Omental fat pad (tissue), 4 donors: ENCODE results near the gene GNPAT. TPM values are rescaled to one million over a fixed set of nuclear protein-coding genes. Genes with fewer than 3 reads are reported as not detected.

Experiments
- ATAC-seq: fragments of 150-250 bp; one replicate; pipeline ENCODE4 v1.9.1; 2016; ENCODE audit warnings: mild to moderate bottlenecking, moderate library complexity; ENCODE audit not compliant: low FRiP score
- DNase-seq: peaks from one replicate; pipeline ENCODE4 v3.0.0-alpha.2; 2019; ENCODE audit warnings: low spot score
- CTCF ChIP-seq, 3 donors: fragments of 450-650 bp; IDR thresholded peaks; one replicate each; pipeline ENCODE4 v1.5.1; 2016 to 2017; ENCODE audit warnings: antibody characterized with exemption in 3 of 3, mild to moderate bottlenecking in 3 of 3, moderate library complexity in 2 of 3
- total RNA-seq, 4 donors: library from RNA; depleted of rRNA; stranded (reverse); fragments of >200 nt; gene quantifications; one replicate each; pipeline ENCODE4 v1.1.0, GENCODE V29; 2016

The GNPAT gene
- total RNA-seq, 4 donors from 2014 or later: 25.9 to 40.8 (median 34.2) TPM

DNA sequence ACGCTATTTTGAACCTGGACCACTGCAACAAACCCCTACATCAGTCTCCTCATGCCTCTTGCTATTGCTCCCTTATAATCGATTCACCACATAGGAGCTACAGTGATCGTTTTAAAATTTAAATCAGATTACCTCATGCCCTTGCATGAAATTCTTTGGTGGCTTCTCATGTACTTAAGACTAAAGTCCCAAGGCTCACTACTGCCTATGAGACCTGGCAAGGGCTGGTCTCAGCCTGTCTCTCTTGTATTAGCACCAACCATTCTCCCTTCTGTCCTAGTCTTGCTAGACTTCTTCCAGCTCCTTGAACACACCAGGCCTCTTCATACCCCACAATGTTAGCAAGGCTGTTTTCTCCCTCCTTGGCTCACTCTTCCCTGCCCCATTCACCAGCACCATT is 6.5 kb upstream of the GNPAT start:
- TF ChIP-seq CTCF (IDR thresholded peaks at IDR 0.05): no peak
- no peak for DNase-seq
- no peak for ATAC-seq

DNA sequence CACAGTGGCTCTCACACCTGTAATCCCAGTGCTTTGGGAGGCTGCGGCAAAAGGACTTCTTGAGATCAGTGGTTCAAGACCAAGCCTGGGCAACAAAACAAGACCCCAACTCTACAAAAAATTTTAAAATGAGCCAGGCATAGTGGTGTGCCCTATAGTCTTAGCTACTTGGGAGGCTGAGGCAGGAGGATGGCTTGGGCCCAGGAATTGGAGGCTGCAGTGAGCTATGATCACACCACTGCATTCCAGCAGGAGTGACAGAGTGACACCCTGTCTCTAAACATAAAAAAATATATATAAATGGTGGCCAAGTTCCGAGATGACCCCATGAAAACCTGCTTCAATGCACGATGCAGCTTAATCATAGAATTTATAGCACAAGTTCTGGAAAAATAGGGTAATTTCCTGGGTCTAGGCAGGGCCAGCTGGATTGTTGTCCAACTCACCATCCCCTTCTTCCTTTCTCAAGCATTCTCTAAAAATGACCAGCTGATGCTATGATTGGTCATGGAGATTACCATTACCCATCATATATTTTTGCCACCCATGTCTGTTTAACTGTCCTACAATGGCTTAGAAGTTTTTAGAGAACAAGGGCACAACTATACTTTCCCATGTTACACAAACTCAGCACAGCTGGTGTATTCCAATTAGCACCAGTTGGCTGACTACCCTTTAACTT is 5.3 kb upstream of the GNPAT start:
- DNase-seq (no peak), ATAC-seq (no peak)
- TF ChIP-seq CTCF (IDR thresholded peaks at IDR 0.05): no peak

DNA sequence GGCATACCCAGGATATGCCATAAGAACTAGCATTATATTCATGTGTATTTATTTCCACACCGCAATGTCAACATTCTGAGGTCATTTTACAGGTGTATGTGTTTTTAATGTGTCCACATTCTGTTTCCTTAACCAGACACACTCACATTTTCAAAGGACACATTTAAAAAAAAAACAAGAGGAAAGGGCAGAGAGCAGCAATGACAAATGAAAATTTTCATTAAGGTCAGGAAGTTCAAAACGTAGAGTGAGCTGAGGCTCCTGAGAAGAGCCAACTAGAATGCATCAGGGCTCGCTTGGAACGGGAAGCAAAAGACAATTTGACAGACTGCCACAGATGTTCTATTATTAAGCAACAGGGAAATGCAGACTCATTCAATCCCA is 4.8 kb upstream of the GNPAT start:
- DNase-seq (no peak), ATAC-seq (no peak)
- TF ChIP-seq CTCF (IDR thresholded peaks at IDR 0.05): no peak

DNA sequence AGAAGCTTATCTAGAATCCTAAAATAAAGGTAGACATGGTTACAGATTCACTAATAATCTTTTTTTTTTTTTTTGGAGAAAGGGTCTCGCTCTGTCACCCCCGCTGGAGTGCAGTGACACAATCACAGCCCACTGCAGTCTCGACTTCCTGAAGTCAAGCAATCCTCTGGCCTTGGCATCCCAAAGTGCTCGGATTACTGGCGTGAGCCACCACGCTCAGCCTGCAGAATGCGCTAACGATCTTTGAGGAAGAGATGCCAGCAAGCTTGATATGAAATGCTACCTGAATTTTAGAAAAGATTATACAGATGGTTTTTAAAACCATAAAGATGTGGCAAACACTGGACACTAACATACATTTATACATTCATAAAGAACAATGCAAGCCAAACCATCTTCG is 4.1 kb upstream of the GNPAT start:
- no peak for ATAC-seq
- TF ChIP-seq CTCF (IDR thresholded peaks at IDR 0.05): no peak

DNA sequence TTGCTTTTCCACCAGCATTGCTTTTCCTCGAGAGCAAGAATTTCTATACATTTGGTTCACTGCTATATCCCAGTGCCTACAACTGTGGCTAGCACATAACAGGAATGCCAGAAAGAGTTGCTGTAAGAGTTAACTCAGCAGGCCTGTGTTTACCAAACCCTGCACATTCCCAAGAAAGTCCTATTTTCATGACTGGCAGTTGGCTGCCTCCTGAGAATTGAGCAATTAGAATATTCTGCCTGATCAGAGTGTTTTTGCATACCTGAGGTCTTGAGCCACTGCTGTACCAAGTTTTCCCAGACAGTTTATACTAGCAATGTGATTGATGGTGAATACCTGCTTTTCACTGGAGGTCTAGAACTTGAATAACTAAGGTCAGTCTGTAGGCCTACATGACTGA is 2.7 kb upstream of the GNPAT start:
- ATAC-seq: no peak

More for the DNA sequence above, 4.1 kb upstream of the GNPAT start:
- no peak for DNase-seq

GRCh38 chr1:231240531-231240882 is 505 bp upstream of the GNPAT start:
- peak; percentile 17 for ATAC-seq
- TF ChIP-seq CTCF (IDR thresholded peaks at IDR 0.05): no peak

More for the DNA sequence above, 2.7 kb upstream of the GNPAT start:
- TF ChIP-seq CTCF (IDR thresholded peaks at IDR 0.05): no peak
- no peak for DNase-seq

GRCh38 chr1:231241750-231242149 is 738 bp downstream of the GNPAT start:
- DNase-seq (no peak), ATAC-seq (no peak)
- no peak for TF ChIP-seq CTCF (IDR thresholded peaks at IDR 0.05)

More at GRCh38 chr1:231240531-231240882, 505 bp upstream of the GNPAT start:
- DNase-seq: no peak
